ENCODE measurements around the gene RTEL1. TPM values are rescaled to one million over a fixed set of nuclear protein-coding genes. Genes with fewer than 3 reads are reported as not detected.

Gene RTEL1
- total RNA-seq, 1 experiment from 2014 or later: 33.4 TPM

- Histone ChIP-seq H3K23me2 (ENCODE audit: insufficient read length, low read depth, low read length, poor library complexity, severe bottlenecking) (peaks cover 4% of the 10 kb centered on the region), H2BK15ac (ENCODE audit: low read depth, low read length) (no peak overlapping the region), H3K27ac (ENCODE audit: insufficient read length, low read depth, low read length) (no peak overlapping the region), H3K14ac (ENCODE audit: insufficient read depth, low read length) (no peak overlapping the region), H2AK5ac (ENCODE audit: insufficient read length, low read length) (no peak overlapping the region), H3K56ac (ENCODE audit: insufficient read length, low read depth, low read length) (no peak overlapping the region), H3T11ph (ENCODE audit: low read length) (no peak overlapping the region), H3K4me2 (ENCODE audit: insufficient read depth, insufficient read length, low read length) (no peak overlapping the region), H3K9me3 (ENCODE audit: control insufficient read depth, low read depth, low read length) (no peaks in the 10 kb centered on the region), H4K8ac (replicated peaks; ENCODE audit: insufficient read length, low read depth, low read length) (no peak overlapping the region), H4K20me1 (ENCODE audit: control insufficient read depth, insufficient read depth, insufficient read length) (no peaks in the 10 kb centered on the region), H2BK20ac (ENCODE audit: low read depth, low read length, poor library complexity, severe bottlenecking) (no peak overlapping the region), H3K4me1 (ENCODE audit: insufficient read depth, low read length) (no peaks in the 10 kb centered on the region), H3K79me2 (ENCODE audit: insufficient read depth, low read length) (no peaks in the 10 kb centered on the region), H3K79me1 (ENCODE audit: insufficient read depth, low read depth, low read length, poor library complexity, severe bottlenecking) (no peaks in the 10 kb centered on the region), H3K23ac (ENCODE audit: insufficient read length, low read depth, low read length) (no peak overlapping the region), H2BK12ac (ENCODE audit: insufficient read length, low read depth, low read length) (no peak overlapping the region), H2BK5ac (ENCODE audit: insufficient read length, low read length) (no peak overlapping the region), H2BK120ac (ENCODE audit: low read depth, low read length, poor library complexity, severe bottlenecking) (no peak overlapping the region), H3K4ac (ENCODE audit: low read depth, low read length) (no peak overlapping the region), H2AFZ (ENCODE audit: low read length) (no peak overlapping the region), H3K18ac (ENCODE audit: insufficient read length, low read depth, low read length) (no peak overlapping the region), H3K27me3 (ENCODE audit: insufficient read depth, low read length) (no peaks in the 10 kb centered on the region), H4K5ac (ENCODE audit: insufficient read length, low read depth, low read length) (no peak overlapping the region), H3K9ac (ENCODE audit: extremely low read depth, insufficient read length, low read length) (no peak overlapping the region), H4K91ac (ENCODE audit: insufficient read length, low read depth, low read length) (no peak overlapping the region)
- DNase-seq: no peak
- H3K4me1 Mint-ChIP-seq: peaks cover 4 to 7% of the 10 kb centered on the region in 2 experiments
- no peak overlapping the region for H3K4me3 Mint-ChIP-seq
- peaks cover 0 to 3% (median 0%) of the 10 kb centered on the region in 3 experiments; a peak in 1 of 7 replicates for H3K36me3 Mint-ChIP-seq (ENCODE audit: insufficient read depth in 1 of 3, low read depth in 3 of 3)
- no peak overlapping the region for H3K27ac Mint-ChIP-seq
- no peaks in the 10 kb centered on the region for H3K9me3 Mint-ChIP-seq
- no CpG with 5 or more reads among the region's 19 CpGs for WGBS (ENCODE audit: extremely low coverage, insufficient read length, low lambda C conversion rate)
- H3K27me3 Mint-ChIP-seq (ENCODE audit: low read depth): peaks cover 1% of the 10 kb centered on the region
- no peak for TF ChIP-seq CTCF (conservative IDR thresholded peaks at IDR 0.05)
Measured at GRCh38 chr20:63636752-63637628, 21.1 kb upstream of the RTEL1 start.
